Measurements from ENCODE around the gene CATSPER3.
"Not testable (repeated sequence)": the region's sequence is repeated elsewhere in the genome, so short reads cannot be mapped to it uniquely, and the experiment has no call there.

DNA sequence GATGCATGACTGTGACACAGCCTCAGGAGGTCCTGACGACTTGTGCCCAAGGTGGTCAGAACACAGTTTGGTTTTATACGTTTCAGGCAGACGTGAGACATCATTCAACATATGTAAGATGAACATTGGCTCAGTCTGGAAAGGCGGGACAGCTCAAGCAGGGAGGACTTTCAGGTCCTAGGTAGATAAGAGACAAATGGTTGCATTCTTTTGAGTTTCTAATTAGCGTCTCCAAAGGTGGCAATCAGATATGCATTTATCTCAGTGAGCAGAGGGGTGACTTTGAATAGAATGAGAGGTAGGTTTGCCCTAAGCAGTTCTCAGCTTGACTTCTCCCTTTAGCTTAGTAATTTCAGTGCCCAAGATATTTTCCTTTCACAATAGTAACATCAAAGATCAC is 22.5 kb downstream of the CATSPER3 start:
- TF ChIP-seq, protein P1, sequence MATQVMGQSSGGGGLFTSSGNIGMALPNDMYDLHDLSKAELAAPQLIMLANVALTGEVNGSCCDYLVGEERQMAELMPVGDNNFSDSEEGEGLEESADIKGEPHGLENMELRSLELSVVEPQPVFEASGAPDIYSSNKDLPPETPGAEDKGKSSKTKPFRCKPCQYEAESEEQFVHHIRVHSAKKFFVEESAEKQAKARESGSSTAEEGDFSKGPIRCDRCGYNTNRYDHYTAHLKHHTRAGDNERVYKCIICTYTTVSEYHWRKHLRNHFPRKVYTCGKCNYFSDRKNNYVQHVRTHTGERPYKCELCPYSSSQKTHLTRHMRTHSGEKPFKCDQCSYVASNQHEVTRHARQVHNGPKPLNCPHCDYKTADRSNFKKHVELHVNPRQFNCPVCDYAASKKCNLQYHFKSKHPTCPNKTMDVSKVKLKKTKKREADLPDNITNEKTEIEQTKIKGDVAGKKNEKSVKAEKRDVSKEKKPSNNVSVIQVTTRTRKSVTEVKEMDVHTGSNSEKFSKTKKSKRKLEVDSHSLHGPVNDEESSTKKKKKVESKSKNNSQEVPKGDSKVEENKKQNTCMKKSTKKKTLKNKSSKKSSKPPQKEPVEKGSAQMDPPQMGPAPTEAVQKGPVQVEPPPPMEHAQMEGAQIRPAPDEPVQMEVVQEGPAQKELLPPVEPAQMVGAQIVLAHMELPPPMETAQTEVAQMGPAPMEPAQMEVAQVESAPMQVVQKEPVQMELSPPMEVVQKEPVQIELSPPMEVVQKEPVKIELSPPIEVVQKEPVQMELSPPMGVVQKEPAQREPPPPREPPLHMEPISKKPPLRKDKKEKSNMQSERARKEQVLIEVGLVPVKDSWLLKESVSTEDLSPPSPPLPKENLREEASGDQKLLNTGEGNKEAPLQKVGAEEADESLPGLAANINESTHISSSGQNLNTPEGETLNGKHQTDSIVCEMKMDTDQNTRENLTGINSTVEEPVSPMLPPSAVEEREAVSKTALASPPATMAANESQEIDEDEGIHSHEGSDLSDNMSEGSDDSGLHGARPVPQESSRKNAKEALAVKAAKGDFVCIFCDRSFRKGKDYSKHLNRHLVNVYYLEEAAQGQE (IDR thresholded peaks at IDR 0.05) = not testable (repeated sequence)
- TF ChIP-seq RFX5 (IDR thresholded peaks at IDR 0.05); HDAC2 (IDR thresholded peaks at IDR 0.05); CHD2 (IDR thresholded peaks at IDR 0.05; ENCODE audit: low read length, partially characterized antibody); GATA3 (IDR thresholded peaks at IDR 0.05; ENCODE audit: borderline replicate concordance); SMC3 (IDR thresholded peaks at IDR 0.05): not testable (repeated sequence)
- TF ChIP-seq, protein P2, sequence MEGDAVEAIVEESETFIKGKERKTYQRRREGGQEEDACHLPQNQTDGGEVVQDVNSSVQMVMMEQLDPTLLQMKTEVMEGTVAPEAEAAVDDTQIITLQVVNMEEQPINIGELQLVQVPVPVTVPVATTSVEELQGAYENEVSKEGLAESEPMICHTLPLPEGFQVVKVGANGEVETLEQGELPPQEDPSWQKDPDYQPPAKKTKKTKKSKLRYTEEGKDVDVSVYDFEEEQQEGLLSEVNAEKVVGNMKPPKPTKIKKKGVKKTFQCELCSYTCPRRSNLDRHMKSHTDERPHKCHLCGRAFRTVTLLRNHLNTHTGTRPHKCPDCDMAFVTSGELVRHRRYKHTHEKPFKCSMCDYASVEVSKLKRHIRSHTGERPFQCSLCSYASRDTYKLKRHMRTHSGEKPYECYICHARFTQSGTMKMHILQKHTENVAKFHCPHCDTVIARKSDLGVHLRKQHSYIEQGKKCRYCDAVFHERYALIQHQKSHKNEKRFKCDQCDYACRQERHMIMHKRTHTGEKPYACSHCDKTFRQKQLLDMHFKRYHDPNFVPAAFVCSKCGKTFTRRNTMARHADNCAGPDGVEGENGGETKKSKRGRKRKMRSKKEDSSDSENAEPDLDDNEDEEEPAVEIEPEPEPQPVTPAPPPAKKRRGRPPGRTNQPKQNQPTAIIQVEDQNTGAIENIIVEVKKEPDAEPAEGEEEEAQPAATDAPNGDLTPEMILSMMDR (IDR thresholded peaks at IDR 0.05) = not testable (repeated sequence)
